ENCODE measurements around the gene RGS14. TPM values are rescaled to one million over a fixed set of nuclear protein-coding genes. Genes with fewer than 3 reads are reported as not detected.

RGS14 gene
- 10 to 100 TPM; 38.5 to 85.9 (median 68.8) TPM for total RNA-seq

DNA sequence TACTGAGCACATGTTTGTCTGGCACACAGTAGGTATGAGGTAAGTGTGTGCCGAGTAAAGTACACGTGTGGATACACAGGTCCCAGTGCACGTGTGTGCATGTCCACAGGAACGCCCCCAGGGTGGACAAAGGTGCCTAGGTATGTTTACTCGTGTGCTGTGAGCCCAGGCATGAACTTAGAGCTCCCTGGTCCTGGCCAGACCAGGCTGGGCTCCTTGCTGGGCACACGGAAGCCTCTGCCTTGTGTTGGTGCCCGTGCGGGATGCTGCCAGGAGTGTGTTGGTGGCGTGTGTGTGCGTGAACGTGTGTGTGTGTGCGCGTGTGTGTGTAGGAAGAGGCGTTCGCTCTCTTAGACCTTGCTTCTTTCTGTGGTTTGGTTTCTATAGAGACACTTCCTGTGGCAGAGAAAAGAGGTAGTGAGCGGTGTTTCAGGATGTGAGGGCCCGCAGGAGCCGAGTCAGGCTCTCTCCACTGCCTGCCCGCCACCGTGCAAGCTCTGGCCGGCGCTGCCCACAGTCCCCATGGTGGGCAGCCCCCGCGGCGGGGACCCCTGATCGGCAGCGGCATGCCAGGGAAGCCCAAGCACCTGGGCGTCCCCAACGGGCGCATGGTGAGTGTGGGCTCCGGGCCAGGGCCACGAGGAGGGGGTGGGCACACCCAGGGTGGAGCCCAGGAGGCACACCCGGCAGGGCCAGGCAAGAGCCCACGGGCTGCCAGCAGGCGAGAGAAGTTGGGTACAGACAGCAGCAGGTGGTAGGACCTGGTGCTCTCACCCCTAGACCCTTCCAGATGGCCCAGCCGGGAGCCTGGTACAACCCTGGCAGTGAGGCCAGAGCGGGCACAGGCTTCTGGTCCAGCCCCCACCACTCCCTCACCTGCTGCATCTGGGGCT lies at the start of gene RGS14:
Gene RGS14 (plus strand): TSS at position 466 of the 893 bp plus-strand sequence. CDS start 101 bp downstream, at position 567.
- no peaks in the 10 kb centered on the region for H3K9me3 ChIP-seq
- no peak within 1 kb of the TSS for H3K27ac ChIP-seq
- H3K36me3 ChIP-seq = no peaks in the 10 kb centered on the region
- no peak for DNase-seq (ENCODE audit: low spot score in 2 of 2)
- peaks cover 36% of the 10 kb centered on the region for H3K4me1 ChIP-seq
- TF ChIP-seq CTCF (IDR thresholded peaks at IDR 0.05) (no peak), POLR2AphosphoS5 (IDR thresholded peaks at IDR 0.05) (no peak), EP300 (IDR thresholded peaks at IDR 0.05) (no peak), POLR2A (IDR thresholded peaks at IDR 0.05) (no peak)
- peak within 1 kb of the TSS; percentile 47 for H3K4me3 ChIP-seq
- no peaks in the 10 kb centered on the region for H3K27me3 ChIP-seq
- WGBS = 9% methylated on average over 12 of the region's 37 CpGs

DNA sequence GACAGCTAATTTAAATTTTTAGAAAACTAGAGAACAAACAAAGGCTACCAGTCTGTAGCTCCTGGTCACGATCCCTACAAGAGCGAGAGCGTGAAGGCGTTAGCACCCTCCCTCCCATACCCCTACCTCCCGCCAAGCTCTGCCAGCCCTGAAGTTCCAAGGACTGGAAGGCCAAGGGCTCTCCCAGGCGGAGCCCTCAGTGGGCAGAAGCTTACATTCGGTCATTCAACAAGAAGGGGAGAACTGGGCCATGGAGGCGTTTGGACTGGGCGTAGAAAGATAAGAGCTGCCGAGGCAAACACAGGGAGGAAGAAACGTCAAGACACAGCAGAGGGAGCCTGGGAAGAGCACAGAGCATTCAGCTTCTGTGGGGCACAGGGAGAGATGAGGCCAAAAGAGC lies 49.0 kb upstream of the RGS14 start:
- H3K4me1 ChIP-seq = peaks cover 67% of the 10 kb centered on the region
- no peak overlapping the region for H3K27ac ChIP-seq
- no peak for DNase-seq (ENCODE audit: low spot score in 2 of 2)

GRCh38 chr5:177309351-177310191 lies 48.2 kb upstream of the RGS14 start:
- no peaks in the 10 kb centered on the region for H3K27me3 ChIP-seq
- DNase-seq (ENCODE audit: low spot score in 2 of 2) = no peak
- TF ChIP-seq CTCF (IDR thresholded peaks at IDR 0.05) = peak; percentile 48 to 89
- no peak for TF ChIP-seq EP300 (IDR thresholded peaks at IDR 0.05)
- WGBS = 79% methylated on average over 2 of the region's 10 CpGs
- H3K27ac ChIP-seq = no peak overlapping the region
- H3K4me3 ChIP-seq = no peak overlapping the region
- peaks cover 27% of the 10 kb centered on the region for H3K36me3 ChIP-seq
- no peaks in the 10 kb centered on the region for H3K9me3 ChIP-seq
- H3K4me1 ChIP-seq = peaks cover 61% of the 10 kb centered on the region

More for the DNA sequence above, 49.0 kb upstream of the RGS14 start:
- no peaks in the 10 kb centered on the region for H3K27me3 ChIP-seq
- 92% methylated on average over 11 of the region's 11 CpGs for WGBS
- H3K9me3 ChIP-seq = no peaks in the 10 kb centered on the region
- TF ChIP-seq EP300 (IDR thresholded peaks at IDR 0.05) (no peak), POLR2A (IDR thresholded peaks at IDR 0.05) (no peak), CTCF (IDR thresholded peaks at IDR 0.05) (no peak), POLR2AphosphoS5 (IDR thresholded peaks at IDR 0.05) (no peak)
- no peak overlapping the region for H3K4me3 ChIP-seq
- H3K36me3 ChIP-seq = peaks cover 27% of the 10 kb centered on the region

GRCh38 chr5:177310332-177310731 lies 47.4 kb upstream of the RGS14 start:
- Histone ChIP-seq H3K9me3 (no peaks in the 10 kb centered on the region), H3K4me1 (peaks cover 54% of the 10 kb centered on the region), H3K4me3 (no peak overlapping the region), H3K36me3 (peaks cover 24% of the 10 kb centered on the region), H3K27ac (no peak overlapping the region), H3K27me3 (no peaks in the 10 kb centered on the region)
- no peak for DNase-seq (ENCODE audit: low spot score in 2 of 2)
- WGBS = 83% methylated on average over 1 of the region's 13 CpGs
- TF ChIP-seq POLR2A (IDR thresholded peaks at IDR 0.05) = no peak
- TF ChIP-seq POLR2AphosphoS5 (IDR thresholded peaks at IDR 0.05) = no peak
- TF ChIP-seq CTCF (IDR thresholded peaks at IDR 0.05) = no peak
- no peak for TF ChIP-seq EP300 (IDR thresholded peaks at IDR 0.05)
